Medulla oblongata (tissue), 1 donor: ENCODE measurements around the gene C6orf62.
A peak's percentile ranks its signal among the peaks of the same experiment; 100 is the strongest.
"Not testable (repeated sequence)": the region's sequence is repeated elsewhere in the genome, so short reads cannot be mapped to it uniquely, and the experiment has no call there.

Experiments
- DNase-seq: peaks from one replicate; pipeline ENCODE4 v3.0.0-alpha.2; 2015; ENCODE audit errors: extremely low spot score

Gene C6orf62

DNA sequence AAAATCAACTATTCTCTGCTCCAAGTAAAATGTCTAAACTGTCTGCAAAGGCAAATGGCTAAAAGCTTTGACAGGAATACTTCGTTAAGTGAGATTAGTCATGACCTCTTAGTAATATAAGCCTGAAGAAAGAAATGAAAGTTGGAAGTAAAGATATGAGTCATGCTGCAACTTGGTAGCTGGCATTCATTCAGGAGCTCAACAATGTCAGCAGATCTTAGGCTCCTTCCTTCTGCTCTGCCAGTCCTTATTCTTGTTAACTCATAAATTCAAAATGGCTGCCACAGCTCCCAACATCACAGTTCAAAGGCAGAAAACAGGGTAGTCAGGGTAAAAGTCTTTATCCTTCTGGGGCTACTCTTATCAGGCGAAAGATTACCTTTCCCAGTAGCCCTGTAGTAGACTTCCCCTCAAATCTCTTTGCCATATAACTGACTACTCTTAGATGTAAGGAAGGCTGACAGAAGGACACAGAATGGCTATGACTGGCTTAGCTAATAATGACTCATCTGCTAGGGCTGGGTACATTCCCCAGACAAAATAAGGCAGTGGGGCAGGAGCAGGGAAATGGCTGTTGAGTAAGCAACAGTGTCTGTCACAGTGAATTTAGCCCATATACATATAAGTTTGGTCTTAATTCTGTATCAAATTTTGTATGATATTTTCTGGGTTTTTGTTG lies 24.4 kb upstream of the C6orf62 start:
- peak; percentile 73 for DNase-seq

DNA sequence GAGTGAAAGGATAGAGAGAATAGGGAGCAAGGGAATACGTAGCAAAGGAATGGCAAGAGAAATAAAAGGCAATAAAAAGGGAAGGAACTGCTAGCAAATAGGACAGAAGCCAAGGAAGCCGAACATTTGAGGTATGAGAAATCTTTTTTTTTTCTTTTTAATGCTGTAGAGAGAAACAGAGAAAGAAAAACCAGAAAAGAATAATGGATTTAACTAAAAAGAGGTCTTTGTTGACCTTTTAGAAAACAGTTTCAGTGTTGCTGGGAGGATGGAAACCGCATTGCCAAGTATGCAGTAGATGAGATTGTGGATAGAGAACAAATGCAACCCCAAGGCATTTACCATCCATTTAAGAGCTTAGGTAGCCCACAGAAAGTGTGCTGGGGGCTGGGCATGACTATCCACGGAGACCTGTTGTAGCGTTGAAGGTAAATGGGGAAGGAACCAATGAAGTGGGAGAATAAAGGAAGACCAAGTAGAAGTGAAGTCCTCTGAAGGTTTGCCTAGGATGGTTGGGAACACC lies 23.3 kb upstream of the C6orf62 start:
- DNase-seq: no peak

DNA sequence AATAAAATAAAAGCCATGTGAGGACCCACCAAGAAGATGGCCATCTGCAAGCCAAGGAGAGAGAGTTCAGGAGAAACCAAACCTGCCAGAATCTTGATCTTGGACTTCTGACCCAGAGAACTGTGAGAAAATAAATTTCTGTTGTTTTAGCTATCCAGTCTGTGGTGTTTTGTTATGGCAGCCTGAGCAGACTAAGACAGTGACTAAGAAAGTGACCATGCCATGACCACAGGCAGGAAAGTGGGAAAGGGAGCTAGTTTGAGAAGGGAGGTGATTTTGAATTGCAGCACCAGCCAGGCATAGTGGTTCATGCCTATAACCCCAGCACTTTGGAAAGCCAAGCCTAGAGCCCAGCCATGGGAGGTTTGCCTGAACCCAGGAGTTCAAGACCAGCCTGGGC lies 21.9 kb upstream of the C6orf62 start:
- no peak for DNase-seq

DNA sequence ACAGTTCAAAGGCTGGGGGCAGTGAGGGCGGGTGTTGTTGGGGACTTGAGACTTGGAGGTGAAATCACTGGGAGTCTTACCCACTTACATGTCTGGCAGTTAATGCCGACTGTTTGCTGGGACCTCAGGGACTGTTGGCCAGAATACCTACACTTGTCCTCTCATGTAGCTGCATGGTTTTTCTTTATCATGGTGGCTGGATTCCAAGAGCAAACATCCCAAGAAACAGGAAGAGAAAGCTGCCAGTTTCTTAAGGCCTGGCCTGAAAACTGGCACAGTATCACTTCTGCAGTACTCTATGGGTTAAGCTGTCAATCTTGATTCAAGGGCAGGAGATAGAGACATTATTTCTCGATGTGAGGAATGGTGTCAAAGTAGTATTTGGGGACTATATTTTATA lies 19.8 kb upstream of the C6orf62 start:
- no peak for DNase-seq

DNA sequence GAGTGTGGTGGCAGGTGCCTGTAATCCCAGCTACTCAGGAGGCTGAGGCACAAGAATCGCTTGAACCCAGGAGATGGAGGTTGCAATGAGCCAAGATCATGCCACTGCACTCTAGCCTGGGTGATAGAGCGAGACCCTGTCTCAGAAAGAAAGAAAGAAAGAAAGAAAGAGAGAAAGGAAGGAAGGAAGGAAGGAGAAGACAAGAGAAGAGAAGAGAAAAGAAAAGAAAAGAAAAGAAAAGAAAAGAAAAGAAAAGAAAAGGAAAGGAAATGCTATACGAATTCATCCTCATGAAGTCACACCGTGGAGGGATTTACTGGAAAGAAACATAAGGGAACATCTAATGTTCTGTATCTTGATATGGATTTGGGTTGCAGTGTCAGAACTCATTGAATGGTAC lies 15.8 kb upstream of the C6orf62 start:
- not testable (repeated sequence) for DNase-seq

DNA sequence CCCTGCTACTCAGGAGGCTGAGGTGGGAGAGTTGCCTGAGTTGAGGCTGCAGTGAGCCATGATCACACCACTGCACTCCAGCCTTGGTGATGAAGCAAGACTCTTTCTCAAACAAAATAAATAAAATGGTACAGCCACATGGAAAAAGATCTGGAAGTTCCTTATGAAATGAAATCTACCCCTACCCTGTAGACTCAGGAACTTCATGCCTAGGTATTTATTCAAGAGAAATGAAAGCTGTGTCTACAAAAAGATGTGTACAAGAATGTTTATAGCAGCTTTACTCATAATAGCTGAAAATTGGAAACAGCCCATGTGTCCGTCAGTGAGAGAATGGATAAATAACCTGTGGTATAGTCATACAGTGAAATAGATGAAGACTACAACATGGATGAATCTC lies 15.2 kb upstream of the C6orf62 start:
- no peak for DNase-seq

DNA sequence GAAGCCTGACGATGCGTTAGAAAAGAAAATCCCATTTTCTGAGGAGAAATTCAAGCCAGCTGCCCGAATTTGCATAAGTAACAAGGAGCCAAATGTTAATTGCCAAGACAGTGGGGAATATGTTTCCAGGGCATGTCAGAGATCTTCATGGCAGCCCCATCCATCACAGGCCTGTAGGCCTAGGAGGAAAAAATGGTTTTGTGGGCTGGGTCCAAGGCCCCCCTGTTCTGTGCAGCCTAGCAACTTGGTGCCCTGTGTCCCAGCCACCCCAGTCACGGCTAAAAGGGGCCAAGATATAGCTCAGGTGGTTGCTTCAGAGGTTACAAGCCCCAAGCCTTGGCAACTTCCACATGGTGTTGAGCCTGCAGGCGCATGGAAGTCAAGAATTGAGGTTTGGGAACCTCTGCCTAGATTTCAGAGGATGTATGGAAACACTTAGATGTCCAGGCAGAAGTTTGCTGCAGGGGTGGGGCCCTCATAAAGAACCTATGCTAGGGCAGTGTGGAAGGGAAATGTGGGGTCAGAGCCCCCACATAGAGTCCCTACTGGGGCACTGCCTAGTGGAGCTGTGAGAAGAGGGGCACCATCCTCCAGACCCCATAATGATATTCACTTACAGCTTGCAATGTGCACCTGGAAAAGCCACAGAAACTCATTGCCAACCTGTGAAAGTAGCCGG lies 12.6 kb upstream of the C6orf62 start:
- DNase-seq: not testable (repeated sequence)

DNA sequence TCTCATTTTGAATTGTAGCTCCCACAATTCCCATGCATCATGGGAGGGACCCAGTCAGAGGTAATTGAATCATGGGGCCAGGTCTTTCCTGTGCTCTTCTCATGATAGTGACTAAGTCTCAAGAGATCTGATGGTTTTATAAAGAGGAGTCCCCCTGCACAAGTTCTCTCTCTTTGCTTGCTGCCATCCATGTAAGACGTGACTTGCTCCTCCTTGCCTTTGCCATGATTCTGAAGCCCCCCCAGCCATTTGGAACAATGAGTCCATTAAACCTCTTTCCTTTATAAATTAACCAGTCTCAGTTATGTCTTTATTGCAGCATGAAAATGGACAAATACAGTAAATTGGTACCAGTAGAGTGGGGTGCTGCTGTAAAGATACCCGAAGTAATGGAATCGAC lies 11.7 kb upstream of the C6orf62 start:
- not testable (repeated sequence) for DNase-seq

DNA sequence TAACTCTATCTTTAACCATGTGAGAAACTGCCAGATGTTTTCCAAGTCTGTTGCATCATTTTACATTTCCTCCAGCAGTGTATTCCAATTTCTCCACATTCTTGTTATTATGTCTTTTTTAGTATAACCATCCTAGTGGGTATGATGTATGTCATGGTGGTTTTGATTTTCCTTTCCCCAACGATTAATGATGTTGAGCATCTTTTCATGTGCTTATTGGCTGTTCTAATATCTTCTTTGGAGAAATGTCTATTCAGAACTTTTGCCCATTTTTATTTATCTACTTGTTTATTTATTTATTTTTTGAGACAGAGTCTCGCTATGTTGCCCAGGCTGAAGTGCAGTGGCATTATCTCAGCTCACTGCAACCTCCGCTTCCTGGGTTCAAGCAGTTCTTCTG lies 4.3 kb upstream of the C6orf62 start:
- DNase-seq: no peak

DNA sequence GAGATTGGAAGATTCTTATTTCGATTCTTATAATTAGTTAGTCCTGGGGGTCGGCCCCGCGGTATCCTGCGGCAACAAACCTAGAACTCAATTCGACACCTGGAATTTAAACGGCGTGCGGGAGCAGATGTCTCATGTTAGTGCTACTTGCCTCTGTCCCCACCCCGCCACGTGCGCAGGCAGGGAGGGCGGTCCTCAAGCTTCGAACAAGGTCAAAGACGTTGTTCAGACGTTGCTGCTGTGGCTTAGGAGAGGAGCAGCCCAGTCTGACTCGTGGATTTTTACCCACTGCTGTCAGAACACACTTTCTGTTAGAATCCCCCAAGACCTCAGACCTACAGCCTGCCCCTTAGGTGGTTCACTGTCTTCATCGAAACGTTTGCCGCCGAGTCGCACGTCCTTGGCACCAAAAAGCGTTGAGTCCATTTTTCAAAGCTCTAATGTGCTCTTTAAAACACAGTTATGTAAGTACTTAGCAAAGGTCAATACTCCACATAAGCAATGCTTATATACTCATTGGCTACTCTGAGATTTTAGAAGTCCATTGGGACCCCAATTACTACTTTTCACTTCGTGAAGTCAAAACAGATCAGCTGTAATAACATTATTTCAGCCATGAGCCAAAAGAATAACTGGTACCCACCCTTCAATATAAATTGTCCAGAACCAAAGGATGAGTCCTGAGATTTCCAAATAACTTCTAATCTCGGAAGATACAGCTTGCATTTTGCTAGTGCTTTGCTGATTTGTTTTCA lies 2.7 kb upstream of the C6orf62 start:
- peak; percentile 93 for DNase-seq

DNA sequence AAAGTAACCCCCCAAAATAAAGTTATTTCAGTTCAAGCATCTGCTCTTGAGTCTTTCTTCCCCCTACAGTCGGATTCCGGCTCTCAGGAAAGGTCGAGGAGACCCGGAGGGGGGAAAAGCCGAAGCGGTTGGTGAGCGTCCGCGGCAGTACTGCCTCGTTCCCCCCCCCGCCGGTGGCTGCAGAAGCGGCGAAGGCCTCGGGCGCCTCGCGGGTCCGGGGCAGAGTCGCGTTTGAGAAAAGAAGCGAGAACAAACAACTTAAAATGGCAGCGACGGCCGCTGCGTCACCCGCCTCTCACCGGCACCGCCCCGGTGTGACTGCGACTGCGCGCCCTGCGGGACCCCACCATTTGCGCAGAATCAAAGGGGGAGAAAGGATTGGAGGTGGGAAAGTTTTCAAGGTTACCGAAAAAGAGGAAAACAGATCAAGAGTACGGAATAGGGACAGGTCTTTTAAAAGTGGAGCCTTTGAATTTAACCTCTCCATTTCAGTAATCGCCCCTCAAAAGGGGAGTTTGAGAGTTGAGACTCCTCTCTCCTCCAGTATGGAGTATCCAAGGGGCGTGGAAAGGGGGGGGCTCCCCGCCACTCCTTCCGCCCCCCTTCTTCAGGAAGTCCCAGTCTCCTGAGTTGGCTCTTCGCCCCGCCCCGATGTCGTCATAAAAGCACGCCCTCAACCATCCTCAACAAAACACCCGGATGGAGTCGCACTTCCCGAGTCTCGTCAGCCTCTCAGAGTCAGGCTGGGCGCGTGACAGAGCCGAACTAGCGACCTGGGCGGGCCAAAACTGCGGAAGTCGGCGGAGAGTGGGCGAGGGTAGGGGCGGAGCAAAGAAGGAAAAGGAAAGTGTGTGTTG lies 1.9 kb upstream of the C6orf62 start:
- peak; percentile 100 for DNase-seq

DNA sequence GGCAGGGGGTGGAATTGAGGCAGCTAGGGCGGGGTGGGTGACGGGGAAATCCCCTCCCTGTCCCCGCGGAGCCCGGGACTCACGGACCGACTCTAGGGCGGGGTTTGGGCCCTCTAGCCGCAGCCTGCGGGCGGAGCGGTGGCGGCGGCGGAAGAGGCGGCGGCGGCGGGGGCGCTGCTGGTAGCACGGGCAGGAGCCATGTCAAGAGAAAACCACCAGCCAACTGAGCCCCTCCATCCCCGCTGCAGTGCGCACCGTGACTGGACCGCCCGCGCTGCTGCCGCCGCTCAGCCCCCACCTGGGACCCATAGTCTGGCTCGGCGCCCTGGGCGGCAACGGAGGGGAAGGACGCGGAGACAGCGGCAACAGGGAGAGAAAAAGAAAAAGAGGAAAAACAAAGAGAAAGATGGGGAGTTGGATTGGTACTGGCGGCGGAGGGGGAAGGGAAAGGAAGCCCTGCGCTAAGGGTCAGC lies 1.2 kb upstream of the C6orf62 start:
- DNase-seq: peak; percentile 15

DNA sequence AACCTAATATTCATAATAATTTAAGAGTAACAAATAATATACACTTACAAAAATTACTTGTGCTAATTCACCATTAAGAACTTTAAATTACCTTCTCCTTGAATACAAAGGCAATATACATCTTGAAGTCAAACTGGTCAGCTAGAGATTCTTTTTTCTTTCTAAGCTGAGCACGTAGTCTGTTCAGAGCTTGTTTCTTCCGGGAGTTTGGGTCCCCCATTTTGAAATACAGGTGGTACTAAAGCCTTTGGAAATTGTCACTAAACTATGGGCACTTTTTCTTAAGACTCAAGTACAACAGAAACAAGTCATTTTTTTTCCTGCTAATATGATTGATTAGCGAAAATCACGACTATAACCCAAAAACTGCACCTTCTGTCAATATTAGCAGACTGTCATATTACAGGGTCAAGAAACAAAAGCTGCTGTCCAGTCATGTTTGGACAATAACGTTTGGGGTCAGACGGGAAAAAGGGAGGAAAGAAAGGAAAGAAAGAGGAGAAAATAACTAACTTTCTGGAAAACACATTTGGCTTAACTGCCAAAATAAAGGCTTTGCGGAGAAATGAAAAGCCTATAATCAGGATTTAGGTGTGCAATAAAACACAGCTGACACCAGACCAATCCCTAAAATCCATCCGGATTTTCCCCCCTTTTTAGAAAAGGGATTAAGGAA lies 367 bp downstream of the C6orf62 start:
- peak; percentile 12 for DNase-seq

DNA sequence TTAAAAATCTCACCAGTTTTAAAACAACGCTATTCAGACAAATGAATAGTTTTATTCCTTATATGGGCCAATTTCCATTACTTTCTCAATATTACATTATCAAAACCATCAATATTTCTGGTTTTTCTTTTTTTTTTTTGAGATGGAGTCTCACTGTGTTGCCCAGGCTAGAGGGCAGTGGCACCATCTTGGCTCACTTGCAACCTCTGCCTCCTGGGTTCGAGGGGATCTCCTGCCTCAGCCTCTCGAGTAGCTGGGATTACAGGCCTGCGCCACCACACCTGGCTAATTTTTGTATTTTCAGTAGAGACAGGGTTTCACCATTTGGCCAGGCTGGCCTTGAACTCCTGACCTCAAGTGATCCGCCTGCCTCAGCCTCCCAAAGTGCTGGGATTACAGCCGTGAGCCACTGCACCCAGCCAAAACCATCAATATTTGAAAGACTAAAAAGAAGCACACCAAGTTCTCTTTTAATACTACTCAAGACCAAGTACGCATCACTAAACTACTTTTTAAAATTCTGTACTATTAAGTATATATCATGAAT lies 2.3 kb downstream of the C6orf62 start:
- not testable (repeated sequence) for DNase-seq

DNA sequence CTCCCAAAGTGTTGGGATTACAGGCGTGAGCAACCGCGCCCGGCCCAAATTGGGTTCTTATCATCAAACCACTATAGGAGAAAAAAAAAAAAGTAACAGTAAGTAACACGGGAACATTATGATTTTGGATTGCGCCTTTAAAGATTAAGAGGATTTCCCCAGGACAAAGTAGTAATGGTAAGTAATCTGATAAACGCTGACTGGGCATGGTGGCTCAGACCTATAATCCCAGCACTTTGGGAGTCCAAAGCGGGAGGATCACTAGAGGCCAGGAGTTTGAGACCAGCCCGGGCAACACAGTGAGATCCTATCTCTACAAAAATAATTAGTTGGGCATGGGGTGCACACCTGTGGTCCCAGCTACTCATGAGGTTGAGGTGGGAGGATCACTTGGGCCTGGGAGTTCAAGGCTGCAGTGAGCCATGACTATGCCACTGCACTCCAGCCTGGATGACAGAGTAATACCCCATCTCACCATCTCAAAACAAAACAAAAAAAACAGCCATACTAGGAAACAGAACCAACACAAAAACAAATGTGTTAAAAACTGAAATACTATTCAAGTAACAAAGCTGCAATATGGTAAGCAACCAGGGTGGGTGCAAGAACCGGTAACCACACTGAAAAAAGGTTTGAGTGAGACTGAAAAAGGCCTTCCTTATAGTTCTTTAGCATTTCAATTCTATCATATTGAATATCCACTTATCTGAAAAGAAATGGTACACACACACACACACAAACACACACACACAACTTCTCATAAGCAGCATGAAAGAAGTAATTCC lies 8.2 kb downstream of the C6orf62 start:
- DNase-seq: no peak

DNA sequence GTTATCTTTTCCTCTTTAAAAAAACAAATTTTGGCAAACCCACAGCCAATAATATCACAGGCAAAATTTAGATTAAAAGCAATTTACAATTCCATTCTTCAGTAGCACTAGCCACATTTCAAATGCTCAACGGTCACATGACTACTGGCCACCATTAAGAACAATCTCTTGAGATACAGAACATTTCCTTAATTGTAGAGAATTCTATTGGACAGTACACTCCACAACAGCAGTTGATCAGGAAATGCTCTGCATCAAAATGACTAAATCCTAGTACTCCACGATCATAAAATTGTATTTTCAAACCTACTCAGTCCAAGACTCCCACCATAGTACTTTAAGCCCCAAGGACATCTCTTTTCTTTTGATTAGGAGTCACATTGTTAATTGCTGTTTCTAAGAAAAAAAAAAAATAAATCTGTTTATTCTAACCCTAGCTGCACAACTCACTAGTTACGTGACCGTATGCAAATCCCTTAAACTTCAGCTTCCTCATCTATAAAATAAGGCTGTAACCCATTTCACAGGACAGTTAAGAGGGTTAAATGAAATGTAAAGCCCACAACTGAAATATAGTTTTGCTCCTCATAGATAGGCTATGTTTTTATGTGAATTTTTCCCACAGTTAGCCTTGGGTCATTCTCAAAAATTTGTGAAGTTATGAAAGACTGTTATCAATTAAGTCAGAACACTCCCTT lies 9.8 kb downstream of the C6orf62 start:
- DNase-seq: no peak

DNA sequence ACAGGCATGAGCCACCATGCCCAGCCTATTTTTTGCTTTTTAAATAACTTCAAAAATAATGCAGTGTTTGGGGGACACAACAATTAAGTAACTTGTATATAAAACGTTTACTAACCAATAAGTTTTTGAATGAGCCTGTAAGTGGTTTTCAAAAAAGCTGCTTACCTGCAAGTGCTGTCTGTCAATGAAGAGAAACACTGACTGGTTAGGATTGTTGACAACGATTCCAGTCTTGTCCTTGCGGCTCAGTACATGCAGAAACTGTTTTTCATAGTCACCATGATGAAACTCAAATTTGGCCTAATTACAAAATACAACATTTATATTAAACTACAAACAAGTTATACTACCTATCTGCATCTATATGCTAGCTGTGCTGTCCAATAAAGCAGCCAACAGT lies 10.3 kb downstream of the C6orf62 start:
- DNase-seq: no peak

DNA sequence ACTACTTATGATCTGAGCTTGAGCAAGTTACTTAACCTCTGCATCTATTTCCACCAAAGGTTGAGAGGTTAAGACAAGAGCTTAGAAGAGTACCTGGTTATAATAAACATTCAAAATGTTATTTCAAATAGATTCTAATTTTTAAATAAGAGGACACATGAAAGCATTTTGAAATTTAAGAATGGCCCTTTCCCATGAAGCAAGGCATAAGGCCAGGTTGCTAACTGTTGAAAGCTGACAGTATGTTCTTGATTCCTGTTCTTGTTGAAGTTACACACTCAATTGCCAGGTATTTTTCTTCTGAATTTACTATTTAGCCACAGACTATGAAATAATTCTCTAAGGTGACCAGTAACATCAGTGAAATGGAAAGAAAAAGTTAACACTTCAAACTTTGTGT lies 14.5 kb downstream of the C6orf62 start:
- no peak for DNase-seq

DNA sequence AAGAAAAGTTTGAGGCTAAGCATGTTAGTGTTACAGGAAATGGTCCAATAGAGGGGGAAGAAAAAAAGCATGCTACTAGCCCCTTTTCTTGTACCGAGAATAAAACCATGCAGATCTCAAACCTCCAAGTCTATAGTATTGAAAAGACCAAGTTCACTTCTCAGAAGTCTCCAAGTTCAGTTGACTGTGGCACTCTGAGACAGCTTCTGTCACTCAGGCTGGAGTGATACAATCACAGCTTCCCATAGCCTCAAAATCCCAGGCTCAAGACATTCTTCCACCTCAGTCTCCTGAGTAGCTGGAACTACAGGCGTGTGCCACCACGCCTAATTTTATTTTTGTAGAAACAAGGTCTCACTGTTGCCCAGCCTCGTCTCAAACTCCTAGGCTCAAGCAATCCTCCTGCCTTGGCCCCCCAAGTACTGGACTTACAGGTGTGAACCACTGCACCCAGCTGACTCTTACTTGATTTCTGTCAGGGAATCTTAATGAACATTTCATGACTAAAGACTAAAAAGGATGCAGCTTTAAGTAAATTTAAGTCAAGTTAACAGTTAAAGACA lies 16.2 kb downstream of the C6orf62 start:
- DNase-seq: no peak
